KMS-11 (cell line): ENCODE data around the gene HUS1B.

ENCODE experiments used
- H2AFZ ChIP-seq: fragments of 200-600 bp; sonication (generic); 2 replicates; pipeline ENCODE4 v1.6.1; 2016; ENCODE audit warnings: antibody characterized with exemption, mixed run types, low read depth
- H3K27ac ChIP-seq: fragments of 200-600 bp; sonication (generic); 2 replicates; pipeline ENCODE4 v1.6.1; 2016; ENCODE audit warnings: mild to moderate bottlenecking, mixed run types
- H3K27me3 ChIP-seq: fragments of 200-600 bp; sonication (generic); 2 replicates; pipeline ENCODE4 v1.6.1; 2017; ENCODE audit warnings: mild to moderate bottlenecking, low read depth, mixed run types, moderate library complexity; ENCODE audit not compliant: insufficient read depth
- H3K36me3 ChIP-seq: fragments of 200-600 bp; sonication (generic); 2 replicates; pipeline ENCODE4 v1.6.1; 2017; ENCODE audit warnings: mild to moderate bottlenecking, mixed run types; ENCODE audit not compliant: insufficient read depth
- H3K4me1 ChIP-seq: fragments of 200-600 bp; sonication (generic); 2 replicates; pipeline ENCODE4 v1.6.1; 2016; ENCODE audit warnings: mild to moderate bottlenecking, low read depth, mixed run types; ENCODE audit not compliant: poor library complexity, severe bottlenecking
- H3K4me2 ChIP-seq: fragments of 200-600 bp; sonication (generic); 2 replicates; pipeline ENCODE4 v1.7.0; 2016; ENCODE audit warnings: mild to moderate bottlenecking, mixed run types
- H3K4me3 ChIP-seq: fragments of 200-600 bp; sonication (generic); IDR thresholded peaks from 2 replicates; pipeline ENCODE4 v1.6.1; 2017; ENCODE audit warnings: low read depth, low read length, mixed read lengths; ENCODE audit not compliant: insufficient read depth
- H3K79me2 ChIP-seq: fragments of 200-600 bp; sonication (generic); 2 replicates; pipeline ENCODE4 v1.6.1; 2016; ENCODE audit warnings: low read depth, mixed run types; ENCODE audit not compliant: insufficient read depth
- H3K9ac ChIP-seq: fragments of 200-600 bp; sonication (generic); 2 replicates; pipeline ENCODE4 v1.6.1; 2016; ENCODE audit warnings: mild to moderate bottlenecking, mixed run types
- H4K20me1 ChIP-seq: fragments of 200-600 bp; sonication (generic); 2 replicates; pipeline ENCODE4 v1.6.1; 2016; ENCODE audit warnings: mild to moderate bottlenecking, mixed run types; ENCODE audit not compliant: insufficient read depth
- CTCF ChIP-seq: fragments of 200-600 bp; sonication (generic); conservative IDR thresholded peaks from 2 replicates; pipeline ENCODE4 v1.6.1; 2017; ENCODE audit warnings: low read depth, mild to moderate bottlenecking, antibody characterized with exemption, low read length, moderate library complexity, mixed read lengths

Gene HUS1B

GRCh38 chr6:656460-657252 lies at the start of gene HUS1B:
Gene HUS1B, minus strand, starts transcription at chr6:657100. Its CDS starts 156 bp downstream, at chr6:656944.
- Histone ChIP-seq H3K79me2 (peaks cover 15% of the 10 kb centered on the region; the same call in 1 of the 2 replicates), H3K4me3 (no peak within 1 kb of the TSS), H3K9ac (no peak within 1 kb of the TSS), H3K27ac (no peak within 1 kb of the TSS), H2AFZ (no peak within 1 kb of the TSS), H4K20me1 (no peaks in the 10 kb centered on the region), H3K4me1 (no peaks in the 10 kb centered on the region), H3K27me3 (no peaks in the 10 kb centered on the region), H3K4me2 (no peak within 1 kb of the TSS), H3K36me3 (no peaks in the 10 kb centered on the region)
- TF ChIP-seq CTCF, result no peak

GRCh38 chr6:706146-706545 lies 49.2 kb upstream of the HUS1B start:
- Histone ChIP-seq H3K79me2 (no peaks in the 10 kb centered on the region), H3K4me2 (no peak overlapping the region), H3K27me3 (no peaks in the 10 kb centered on the region), H3K4me1 (peaks cover 12% of the 10 kb centered on the region), H3K4me3 (no peak overlapping the region), H2AFZ (no peak overlapping the region), H3K27ac (no peak overlapping the region), H3K9ac (no peak overlapping the region), H3K36me3 (no peaks in the 10 kb centered on the region), H4K20me1 (no peaks in the 10 kb centered on the region)
- TF ChIP-seq CTCF, result no peak

GRCh38 chr6:705047-705446 lies 48.1 kb upstream of the HUS1B start:
- Histone ChIP-seq H3K9ac (no peak overlapping the region), H3K4me1 (peaks cover 11% of the 10 kb centered on the region), H3K79me2 (no peaks in the 10 kb centered on the region), H3K4me2 (no peak overlapping the region), H3K27me3 (no peaks in the 10 kb centered on the region), H4K20me1 (no peaks in the 10 kb centered on the region), H3K27ac (no peak overlapping the region), H3K4me3 (no peak overlapping the region), H2AFZ (no peak overlapping the region), H3K36me3 (no peaks in the 10 kb centered on the region)
- no peak for TF ChIP-seq CTCF

DNA sequence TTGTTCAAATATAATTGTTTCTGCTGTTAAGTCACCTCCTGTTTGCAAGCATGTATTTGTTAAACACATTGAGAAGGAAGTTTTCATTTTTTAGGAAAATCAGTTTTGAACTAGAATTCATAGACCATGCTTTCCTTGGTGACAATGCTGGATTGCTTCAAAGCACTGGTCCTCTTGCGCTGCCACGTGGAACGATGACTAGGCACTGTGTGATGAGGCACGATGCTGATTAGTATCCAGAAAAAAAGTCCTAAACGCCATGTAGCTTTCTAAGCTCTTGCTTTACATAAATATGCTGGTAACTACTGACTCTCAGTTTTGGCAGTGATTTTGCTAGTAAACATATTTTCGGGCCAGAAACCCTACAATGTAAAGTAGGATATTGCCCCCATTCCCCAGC lies 47.1 kb upstream of the HUS1B start:
- H3K4me1 ChIP-seq, result peaks cover under 1% of the 10 kb centered on the region
- H3K27me3 ChIP-seq, result no peaks in the 10 kb centered on the region
- no peaks in the 10 kb centered on the region for H3K79me2 ChIP-seq
- H3K4me3 ChIP-seq, result no peak overlapping the region
- no peak overlapping the region for H3K4me2 ChIP-seq
- no peaks in the 10 kb centered on the region for H3K36me3 ChIP-seq
- TF ChIP-seq CTCF, result no peak
- no peaks in the 10 kb centered on the region for H4K20me1 ChIP-seq
- H3K27ac ChIP-seq, result no peak overlapping the region
- H2AFZ ChIP-seq, result no peak overlapping the region
- no peak overlapping the region for H3K9ac ChIP-seq
